H1 (cell line): ENCODE results near the gene PPOX. TPM values are rescaled to one million over a fixed set of nuclear protein-coding genes. Genes with fewer than 3 reads are reported as not detected.

ENCODE experiments used
- CTCF ChIA-PET: fragments of 300-600 bp; sonication (Branson Sonifier 250); formaldehyde crosslinking; loops from one replicate; lab custom pipeline; 2021; ENCODE audit not compliant: partially characterized antibody; lab: Charles Lee
- POLR2A ChIA-PET: fragments of 300-600 bp; sonication (Branson Sonifier 250); formaldehyde crosslinking; loops from one replicate; lab custom pipeline; 2021; ENCODE audit warnings: inconsistent platforms; ENCODE audit not compliant: partially characterized antibody; lab: Charles Lee
- DNase-seq, 2 experiments: peaks; one replicate each; pipeline versions ENCODE4 v3.0.0 to v3.0.0-alpha.2; 2010 to 2022; ENCODE audit warnings: low spot score in 2 of 2, low read depth in 1 of 2, mixed read lengths in 1 of 2
- FAIRE-seq: peaks from 2 replicates; lab custom pipeline; 2011; peaks lifted over from hg19 to GRCh38; lab: Jason Lieb, UNC
- H2AFZ ChIP-seq: 2 replicates; pipeline ENCODE4 v1.8.1; 2012; ENCODE audit warnings: low read length, inconsistent platforms
- H2AK5ac ChIP-seq: 2 replicates; pipeline ENCODE4 v1.6.1; 2013; ENCODE audit warnings: low read depth, low read length
- H2BK120ac ChIP-seq: replicated peaks from 2 replicates; pipeline ENCODE3; 2013; ENCODE audit warnings: low read depth, low read length, inconsistent platforms
- H2BK12ac ChIP-seq: 2 replicates; pipeline ENCODE4 v1.6.1; 2013; ENCODE audit warnings: low read depth, low read length
- H2BK15ac ChIP-seq: 2 replicates; pipeline ENCODE4 v1.6.1; 2013; ENCODE audit warnings: low read length
- H2BK20ac ChIP-seq: 2 replicates; pipeline ENCODE4 v1.6.1; 2013; ENCODE audit warnings: low read length
- H2BK5ac ChIP-seq: 2 replicates; pipeline ENCODE4 v1.6.1; 2013; ENCODE audit warnings: low read depth, low read length
- H3K14ac ChIP-seq: 2 replicates; pipeline ENCODE4 v1.6.1; 2013; ENCODE audit warnings: inconsistent platforms; ENCODE audit not compliant: insufficient read length
- H3K18ac ChIP-seq: 2 replicates; pipeline ENCODE4 v1.6.1; 2013; ENCODE audit warnings: low read length; ENCODE audit errors: extremely low read depth
- H3K23ac ChIP-seq: 2 replicates; pipeline ENCODE4 v1.6.1; 2013; ENCODE audit warnings: inconsistent platforms; ENCODE audit not compliant: insufficient read length
- H3K23me2 ChIP-seq: 2 replicates; pipeline ENCODE4 v1.6.1; 2013; ENCODE audit warnings: low read depth, low read length
- H3K27ac ChIP-seq: 2 replicates; pipeline ENCODE4 v1.6.1; 2011; ENCODE audit warnings: low read depth, low read length, inconsistent platforms
- H3K27me3 ChIP-seq, 4 experiments: replicated peaks in 1 of 4; 1 replicate in 1 of 4; 2 replicates in 3 of 4; pipeline versions ENCODE4 v1.6.1 to v1.8.1; 2011 to 2013; ENCODE audit warnings: low read length in 3 of 4, mild to moderate bottlenecking in 3 of 4, inconsistent platforms in 2 of 4, mixed read lengths in 2 of 4, moderate library complexity in 1 of 4; ENCODE audit not compliant: control insufficient read depth in 3 of 4, insufficient read depth in 3 of 4; ENCODE audit errors: extremely low read depth in 1 of 4
- H3K36me3 ChIP-seq, 4 experiments: 2 replicates each; pipeline versions ENCODE4 v1.6.1 to v1.8.1; 2011 to 2013; ENCODE audit warnings: mild to moderate bottlenecking in 4 of 4, low read length in 3 of 4, moderate library complexity in 2 of 4, control low read depth in 1 of 4, inconsistent platforms in 1 of 4; ENCODE audit not compliant: insufficient read depth in 4 of 4, control insufficient read depth in 2 of 4
- H3K4ac ChIP-seq: replicated peaks from 2 replicates; pipeline ENCODE3; 2013; ENCODE audit warnings: low read length, low read depth, mixed read lengths, inconsistent platforms; ENCODE audit not compliant: insufficient read length
- H3K4me1 ChIP-seq, 4 experiments: replicated peaks in 1 of 4; 1 replicate in 1 of 4; 2 replicates in 3 of 4; pipeline versions ENCODE4 v1.6.1 to v1.8.1; 2011 to 2013; ENCODE audit warnings: low read length in 3 of 4, inconsistent platforms in 2 of 4, mixed read lengths in 1 of 4; ENCODE audit not compliant: insufficient read depth in 4 of 4, control insufficient read depth in 3 of 4
- H3K4me2 ChIP-seq, 2 experiments: 2 replicates each; pipeline versions ENCODE4 v1.6.1 to v1.8.1; 2011 to 2013; ENCODE audit warnings: low read depth in 2 of 2, low read length in 2 of 2, control low read depth in 1 of 2, inconsistent platforms in 1 of 2, mild to moderate bottlenecking in 1 of 2; ENCODE audit not compliant: insufficient read depth in 1 of 2
- H3K4me3 ChIP-seq, 4 experiments: fragments of 200-600, 300-600 bp in 1 of 4; sonication (generic), shearing (Covaris generic), sonication (Bioruptor Twin) in 1 of 4; 2 replicates each; pipeline versions ENCODE4 v1.5.1 to v1.8.1; 2011 to 2016; ENCODE audit warnings: low read length in 4 of 4, low read depth in 3 of 4, control low read depth in 2 of 4, inconsistent platforms in 2 of 4, mild to moderate bottlenecking in 2 of 4, mixed read lengths in 1 of 4, moderate library complexity in 1 of 4; ENCODE audit not compliant: insufficient read depth in 2 of 4; ENCODE audit errors: extremely low read depth in 1 of 4
- H3K56ac ChIP-seq: replicated peaks from 2 replicates; pipeline ENCODE3; 2013; ENCODE audit warnings: low read depth, mild to moderate bottlenecking, mixed read lengths, low read length, inconsistent platforms; ENCODE audit not compliant: insufficient read length
- H3K79me1 ChIP-seq: 2 replicates; pipeline ENCODE4 v1.6.1; 2013; ENCODE audit warnings: low read depth, low read length, control low read depth
- H3K79me2 ChIP-seq, 2 experiments: 2 replicates each; pipeline versions ENCODE4 v1.6.1 to v1.8.1; 2012 to 2013; ENCODE audit warnings: low read length in 2 of 2, mild to moderate bottlenecking in 2 of 2, inconsistent platforms in 1 of 2; ENCODE audit not compliant: insufficient read depth in 2 of 2, control insufficient read depth in 1 of 2
- H3K9ac ChIP-seq, 4 experiments: replicated peaks in 1 of 4; 1 replicate in 1 of 4; 2 replicates in 3 of 4; pipeline versions ENCODE4 v1.6.1 to v1.8.1; 2011 to 2013; ENCODE audit warnings: low read depth in 3 of 4, low read length in 3 of 4, control low read depth in 2 of 4, mild to moderate bottlenecking in 2 of 4, moderate library complexity in 2 of 4, inconsistent platforms in 1 of 4; ENCODE audit errors: extremely low read depth in 1 of 4
- H3K9me3 ChIP-seq, 2 experiments: 2 replicates each; pipeline versions ENCODE4 v1.6.1 to v1.8.1; 2012 to 2013; ENCODE audit warnings: mild to moderate bottlenecking in 2 of 2, moderate library complexity in 2 of 2, control low read depth in 1 of 2, inconsistent platforms in 1 of 2, low read depth in 1 of 2, low read length in 1 of 2, mixed read lengths in 1 of 2; ENCODE audit not compliant: insufficient read depth in 2 of 2
- H4K20me1 ChIP-seq, 2 experiments: replicated peaks in 1 of 2; 2 replicates each; pipeline versions ENCODE3 to v1.8.1; 2011 to 2013; ENCODE audit warnings: inconsistent platforms in 2 of 2, low read length in 2 of 2, mild to moderate bottlenecking in 1 of 2; ENCODE audit not compliant: insufficient read depth in 2 of 2, control insufficient read depth in 1 of 2
- H4K5ac ChIP-seq: 2 replicates; pipeline ENCODE4 v1.6.1; 2013; ENCODE audit warnings: low read length, low read depth, mixed read lengths, inconsistent platforms; ENCODE audit not compliant: insufficient read length
- H4K8ac ChIP-seq: 2 replicates; pipeline ENCODE4 v1.8.0; 2013; ENCODE audit warnings: mild to moderate bottlenecking, moderate library complexity, low read length, inconsistent platforms; ENCODE audit not compliant: insufficient read depth; ENCODE audit errors: extremely low read depth
- H4K91ac ChIP-seq: replicated peaks from 2 replicates; pipeline ENCODE3; 2013; ENCODE audit warnings: low read length, mixed read lengths, inconsistent platforms; ENCODE audit not compliant: insufficient read length
- EZH2 ChIP-seq: fragments of 200-600 bp; sonication (generic); IDR thresholded peaks from 2 replicates; pipeline ENCODE4 v1.7.1; 2012; ENCODE audit warnings: low read depth, mild to moderate bottlenecking, moderate library complexity, low read length, inconsistent platforms; ENCODE audit not compliant: severe bottlenecking
- HDAC2 ChIP-seq, 2 experiments: fragments of 300-600 bp in 1 of 2; sonication (generic) in 1 of 2; IDR thresholded peaks; 2 replicates each; pipeline ENCODE4 v1.6.1; 2011 to 2012; ENCODE audit warnings: low read depth in 2 of 2, low read length in 2 of 2, mild to moderate bottlenecking in 2 of 2, moderate library complexity in 2 of 2, borderline replicate concordance in 1 of 2, inconsistent platforms in 1 of 2
- NRF1 ChIP-seq: IDR thresholded peaks from 2 replicates; pipeline ENCODE4 v1.6.1; 2011; ENCODE audit warnings: mild to moderate bottlenecking, low read depth, low read length, improper control_type of control experiment
- SIX5 ChIP-seq: IDR thresholded peaks from 2 replicates; pipeline ENCODE4 v1.6.1; 2011; ENCODE audit warnings: mild to moderate bottlenecking, low read depth, low read length
- TCF12 ChIP-seq: IDR thresholded peaks from 2 replicates; pipeline ENCODE4 v1.6.1; 2011; ENCODE audit warnings: low read depth, mild to moderate bottlenecking, low read length
- WGBS, 2 experiments: shearing (Covaris generic) in 1 of 2; methylation state at CpG; one replicate each; pipeline versions ENCODE4 v1.1.6 to v1.1.7; 2013 to 2015; ENCODE audit warnings: low lambda C conversion rate in 2 of 2, mixed read lengths in 2 of 2, inconsistent platforms in 1 of 2, low coverage in 1 of 2, missing lambda C conversion rate in 1 of 2; ENCODE audit not compliant: insufficient replicate concordance in 2 of 2, insufficient coverage in 1 of 2, insufficient read length in 1 of 2; ENCODE audit errors: extremely low coverage in 1 of 2, missing lambda C conversion rate in 1 of 2; 5-methylcytosine and 5-hydroxymethylcytosine counted together
- polyA plus RNA-seq, 7 experiments: library from polyadenylated mRNA; depleted of rRNA in 3 of 7; stranded (reverse) in 5 of 7; unstranded in 2 of 7; fragments of >200 nt in 5 of 7; fragments of 200-250 nt in 2 of 7; gene quantifications; 1 replicate in 5 of 7; 2 replicates in 1 of 7; 4 replicates in 1 of 7; pipeline versions ENCODE4 v1.2.1 to v1.2.3, GENCODE V29; 2011 to 2013; ENCODE audit warnings: missing spikeins in 2 of 7, mixed read lengths in 2 of 7
- total RNA-seq: library from RNA; stranded (reverse); fragmentation: NEBNext Ultra II Directional; extraction: Animal tissue kit (Norgen Biotek cat#: 25700); gene quantifications from 2 replicates; pipeline ENCODE4 v1.2.1, GENCODE V29; 2021
- TF ChIP-seq, protein P1 (sequence below), 3 experiments: IDR thresholded peaks; 1 replicate in 2 of 3; 2 replicates in 1 of 3; pipeline versions ENCODE4 v1.5.1 to v1.6.1; 2011; ENCODE audit warnings: low read length in 3 of 3, mild to moderate bottlenecking in 3 of 3, inconsistent platforms in 2 of 3, low read depth in 1 of 3, moderate library complexity in 1 of 3; ENCODE audit not compliant: insufficient read depth in 1 of 3; ENCODE audit errors: control extremely low read depth in 1 of 3

The PPOX gene
- total and polyA plus RNA-seq, 2 of the 8 experiments (the other 6 are each of a cell fraction or from before 2014, with no cell fraction given) = 39.4 to 40.4 TPM

DNA sequence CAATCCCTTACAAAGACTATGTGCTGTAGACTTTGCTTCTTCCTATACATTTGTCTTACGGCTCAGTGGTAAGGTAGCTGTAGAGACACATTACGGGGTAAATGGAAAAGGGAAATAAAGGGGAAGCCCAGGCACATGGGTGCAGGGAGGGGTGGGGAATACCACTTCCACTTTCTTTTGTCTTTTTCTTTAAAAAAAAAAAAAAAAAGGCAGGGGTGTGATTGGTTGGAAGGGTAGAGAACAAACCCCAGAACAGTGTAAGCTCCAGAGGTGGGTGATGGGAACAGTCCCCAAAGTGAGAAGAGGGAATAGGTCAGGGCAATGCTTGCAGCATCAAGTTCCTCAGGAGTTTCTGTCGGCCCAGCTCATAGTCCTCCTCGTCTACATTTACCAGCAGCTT is 44.4 kb upstream of the PPOX start:
- H3K9me3 ChIP-seq = no peaks in the 10 kb centered on the region
- no peak overlapping the region for H3K56ac ChIP-seq
- no peak overlapping the region for H3K23ac ChIP-seq
- H3K4ac ChIP-seq = no peak overlapping the region
- H2BK20ac ChIP-seq = no peak overlapping the region
- H3K14ac ChIP-seq = no peak overlapping the region
- no peak overlapping the region for H3K9ac ChIP-seq
- H2BK120ac ChIP-seq = no peak overlapping the region
- no peak overlapping the region for H3K18ac ChIP-seq
- peaks cover 4 to 10% (median 5%) of the 10 kb centered on the region in 4 experiments; a peak in 6 of 7 replicates for H3K4me1 ChIP-seq
- H2BK12ac ChIP-seq = no peak overlapping the region
- H3K27me3 ChIP-seq = no peaks in the 10 kb centered on the region
- H2BK15ac ChIP-seq = no peak overlapping the region
- peaks cover 0 to 30% of the 10 kb centered on the region in 2 experiments; a peak in 2 of 4 replicates for H3K79me2 ChIP-seq
- WGBS, 2 experiments = 89% methylated on average over 4 of the region's 4 CpGs; no CpG with 5 or more reads in 1 of the 2 experiments
- no peak overlapping the region for H4K5ac ChIP-seq
- H3K4me3 ChIP-seq = no peak overlapping the region
- CTCF ChIA-PET = interaction anchor here (0.8 to 1.4 kb wide), 4 partner anchors 19 to 50 kb away, joined by 3 to 4 read pairs (median 4); no protein-coding TSS in a partner anchor
- H4K20me1 ChIP-seq = peaks cover 0 to 16% of the 10 kb centered on the region in 2 experiments
- peaks cover 7% of the 10 kb centered on the region; the same call in 1 of the 2 replicates for H3K79me1 ChIP-seq
- H2BK5ac ChIP-seq = no peak overlapping the region
- POLR2A ChIA-PET = interaction anchor here (1.0 to 1.2 kb wide), 4 partner anchors 15 to 168 kb away, joined by 3 to 6 read pairs (median 4); partner anchors contain the start of gene PPOX
- peaks cover 16 to 62% (median 34%) of the 10 kb centered on the region in 4 experiments for H3K36me3 ChIP-seq
- H3K4me2 ChIP-seq = no peak overlapping the region
- DNase-seq (no peak), FAIRE-seq (no peak)
- no peak overlapping the region for H2AK5ac ChIP-seq
- TF ChIP-seq NRF1 (no peak), SIX5 (no peak), TCF12 (no peak), EZH2 (no peak), HDAC2 (IDR thresholded peaks at IDR 0.05; ENCODE audit: borderline replicate concordance in 1 of 2, low read depth in 2 of 2, low read length in 2 of 2) (no peak)
- TF ChIP-seq, protein P1, sequence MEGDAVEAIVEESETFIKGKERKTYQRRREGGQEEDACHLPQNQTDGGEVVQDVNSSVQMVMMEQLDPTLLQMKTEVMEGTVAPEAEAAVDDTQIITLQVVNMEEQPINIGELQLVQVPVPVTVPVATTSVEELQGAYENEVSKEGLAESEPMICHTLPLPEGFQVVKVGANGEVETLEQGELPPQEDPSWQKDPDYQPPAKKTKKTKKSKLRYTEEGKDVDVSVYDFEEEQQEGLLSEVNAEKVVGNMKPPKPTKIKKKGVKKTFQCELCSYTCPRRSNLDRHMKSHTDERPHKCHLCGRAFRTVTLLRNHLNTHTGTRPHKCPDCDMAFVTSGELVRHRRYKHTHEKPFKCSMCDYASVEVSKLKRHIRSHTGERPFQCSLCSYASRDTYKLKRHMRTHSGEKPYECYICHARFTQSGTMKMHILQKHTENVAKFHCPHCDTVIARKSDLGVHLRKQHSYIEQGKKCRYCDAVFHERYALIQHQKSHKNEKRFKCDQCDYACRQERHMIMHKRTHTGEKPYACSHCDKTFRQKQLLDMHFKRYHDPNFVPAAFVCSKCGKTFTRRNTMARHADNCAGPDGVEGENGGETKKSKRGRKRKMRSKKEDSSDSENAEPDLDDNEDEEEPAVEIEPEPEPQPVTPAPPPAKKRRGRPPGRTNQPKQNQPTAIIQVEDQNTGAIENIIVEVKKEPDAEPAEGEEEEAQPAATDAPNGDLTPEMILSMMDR (IDR thresholded peaks at IDR 0.05; ENCODE audit: control extremely low read depth in 1 of 3, insufficient read depth in 1 of 3, low read depth in 1 of 3, low read length in 3 of 3) = no peak
- H3K23me2 ChIP-seq = peaks cover 12% of the 10 kb centered on the region
- H4K91ac ChIP-seq = no peak overlapping the region
- H4K8ac ChIP-seq = no peak overlapping the region
- H3K27ac ChIP-seq = no peak overlapping the region
- no peak overlapping the region for H2AFZ ChIP-seq
